Endodermal cell (in vitro differentiated cells): ENCODE results near the gene RAPGEF2. TPM values are rescaled to one million over a fixed set of nuclear protein-coding genes. Genes with fewer than 3 reads are reported as not detected.
A peak's percentile ranks its signal among the peaks of the same experiment; 100 is the strongest.

Source experiments
- DNase-seq: peaks from one replicate; pipeline ENCODE4 v3.0.0-alpha.2; 2017
- H3K27ac ChIP-seq: 2 replicates; pipeline ENCODE4 v1.5.1; 2013; ENCODE audit warnings: mild to moderate bottlenecking, low read depth, low read length, moderate library complexity
- H3K27me3 ChIP-seq: 2 replicates; pipeline ENCODE4 v1.6.1; 2013; ENCODE audit warnings: mild to moderate bottlenecking, low read length, moderate library complexity; ENCODE audit not compliant: insufficient read depth, control insufficient read depth, poor library complexity, severe bottlenecking
- H3K36me3 ChIP-seq: 2 replicates; pipeline ENCODE4 v1.7.0; 2013; ENCODE audit warnings: mild to moderate bottlenecking, low read length, moderate library complexity; ENCODE audit not compliant: control insufficient read depth, insufficient read depth
- H3K4me1 ChIP-seq: one replicate; pipeline ENCODE4 v1.7.0; 2013; ENCODE audit warnings: low read length; ENCODE audit not compliant: control insufficient read depth, insufficient read depth
- H3K4me3 ChIP-seq: 2 replicates; pipeline ENCODE4 v1.5.1; 2013; ENCODE audit warnings: mild to moderate bottlenecking, low read length, moderate library complexity
- H3K9ac ChIP-seq: 2 replicates; pipeline ENCODE4 v1.6.1; 2013; ENCODE audit warnings: mild to moderate bottlenecking, low read length, moderate library complexity; ENCODE audit not compliant: poor library complexity, severe bottlenecking; ENCODE audit errors: extremely low read depth
- H3K9me3 ChIP-seq: 2 replicates; pipeline ENCODE4 v1.6.1; 2013; ENCODE audit warnings: mild to moderate bottlenecking, low read length, moderate library complexity; ENCODE audit not compliant: control insufficient read depth
- H3K27ac Mint-ChIP-seq: 2 replicates; pipeline ENCODE4 v1.8.0; 2020; ENCODE audit warnings: mixed read lengths
- H3K27me3 Mint-ChIP-seq: 2 replicates; pipeline ENCODE4 v1.8.0; 2021; ENCODE audit warnings: mild to moderate bottlenecking, mixed read lengths; ENCODE audit not compliant: insufficient read depth
- H3K36me3 Mint-ChIP-seq: 2 replicates; pipeline ENCODE4 v1.8.0; 2020; ENCODE audit warnings: low read depth, mixed read lengths
- H3K4me1 Mint-ChIP-seq: 2 replicates; pipeline ENCODE4 v1.8.0; 2020; ENCODE audit warnings: mixed read lengths
- H3K4me3 Mint-ChIP-seq: 2 replicates; pipeline ENCODE4 v1.8.0; 2020; ENCODE audit warnings: mild to moderate bottlenecking, moderate library complexity, mixed read lengths
- H3K9me3 Mint-ChIP-seq: 2 replicates; pipeline ENCODE4 v1.8.0; 2020; ENCODE audit warnings: mild to moderate bottlenecking, mixed read lengths
- WGBS, 2 experiments: methylation state at CpG; one replicate each; pipeline versions ENCODE4 v1.1.5 to v1.1.7; 2013; ENCODE audit warnings: missing lambda C conversion rate in 2 of 2, mixed read lengths in 1 of 2; ENCODE audit not compliant: insufficient coverage in 1 of 2, insufficient read length in 1 of 2; 5-methylcytosine and 5-hydroxymethylcytosine counted together
- total RNA-seq, 2 donors: library from RNA; stranded (reverse); fragmentation: NEBNext Ultra II Directional in 1 of 2; extraction: Animal tissue kit (Norgen Biotek cat#: 25700) in 1 of 2; gene quantifications; 2 replicates in 1 of 2; 3 replicates in 1 of 2; pipeline ENCODE4 v1.2.1, GENCODE V29; 2021
- TF ChIP-seq, protein P1 (sequence below): fragments of 200-600 bp; sonication (generic); conservative IDR thresholded peaks from 2 replicates; pipeline ENCODE4 v1.5.0; 2021; ENCODE audit warnings: antibody characterized with exemption, mild to moderate bottlenecking

The RAPGEF2 gene
- total RNA-seq, 2 donors from 2014 or later: 63.4 to 78.2 TPM

DNA sequence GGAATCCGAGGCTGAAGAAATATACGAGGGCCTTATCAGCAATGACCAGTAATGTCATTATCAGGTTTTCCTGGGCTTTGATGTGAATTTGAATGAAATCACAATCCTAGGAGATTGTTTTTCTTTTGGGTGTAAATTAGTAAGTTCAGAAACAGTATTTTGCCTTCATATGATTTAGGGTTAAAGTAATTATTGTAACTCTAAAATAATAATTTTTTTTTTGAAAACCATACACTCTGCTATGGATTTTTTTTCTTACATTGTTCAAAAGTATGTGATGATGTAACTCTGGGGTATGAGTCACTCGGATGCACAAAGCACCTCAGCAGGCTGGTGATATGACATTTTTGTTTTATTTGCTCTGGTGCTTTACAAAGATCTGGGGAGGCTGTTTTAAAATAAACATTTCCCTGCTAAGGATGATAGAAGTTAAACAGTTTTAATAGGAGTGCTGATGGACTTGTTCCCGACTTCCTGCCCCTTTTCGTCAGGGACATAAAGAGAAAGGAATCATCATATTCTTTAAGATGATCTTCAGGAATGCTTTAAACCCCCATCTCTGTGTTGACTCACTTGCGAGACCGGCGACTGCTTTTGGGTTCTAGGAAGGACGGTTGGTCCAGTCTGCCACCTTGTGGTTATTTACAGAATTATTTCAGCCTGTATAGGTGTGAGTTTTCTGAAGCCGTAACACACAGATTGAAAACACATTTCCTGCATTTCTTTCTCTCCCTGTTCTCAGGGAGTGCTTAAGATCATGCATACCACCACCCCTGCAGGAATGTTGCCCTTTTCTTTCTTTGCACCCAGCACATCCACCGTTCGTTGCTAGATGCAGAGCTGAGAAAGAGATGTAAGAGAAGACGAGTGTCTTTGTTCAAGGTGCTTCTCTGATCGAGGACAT is 72.5 kb downstream of the RAPGEF2 start:
- H3K9ac ChIP-seq: no peak overlapping the region
- peak overlapping the region; percentile 52 for H3K4me3 ChIP-seq
- Mint-ChIP-seq H3K9me3 (no peaks in the 10 kb centered on the region), H3K27me3 (no peaks in the 10 kb centered on the region), H3K4me3 (no peak overlapping the region), H3K27ac (peak overlapping the region; percentile 52), H3K36me3 (no peaks in the 10 kb centered on the region), H3K4me1 (peaks cover 54% of the 10 kb centered on the region)
- no peaks in the 10 kb centered on the region for H3K9me3 ChIP-seq
- H3K36me3 ChIP-seq: no peaks in the 10 kb centered on the region
- WGBS, 2 experiments: 24 to 36% methylated on average over 9 to 14 of the region's 14 CpGs
- DNase-seq: peak; percentile 89
- no peaks in the 10 kb centered on the region for H3K27me3 ChIP-seq
- no peak overlapping the region for H3K27ac ChIP-seq
- H3K4me1 ChIP-seq: peaks cover 4% of the 10 kb centered on the region
- TF ChIP-seq, protein P1, sequence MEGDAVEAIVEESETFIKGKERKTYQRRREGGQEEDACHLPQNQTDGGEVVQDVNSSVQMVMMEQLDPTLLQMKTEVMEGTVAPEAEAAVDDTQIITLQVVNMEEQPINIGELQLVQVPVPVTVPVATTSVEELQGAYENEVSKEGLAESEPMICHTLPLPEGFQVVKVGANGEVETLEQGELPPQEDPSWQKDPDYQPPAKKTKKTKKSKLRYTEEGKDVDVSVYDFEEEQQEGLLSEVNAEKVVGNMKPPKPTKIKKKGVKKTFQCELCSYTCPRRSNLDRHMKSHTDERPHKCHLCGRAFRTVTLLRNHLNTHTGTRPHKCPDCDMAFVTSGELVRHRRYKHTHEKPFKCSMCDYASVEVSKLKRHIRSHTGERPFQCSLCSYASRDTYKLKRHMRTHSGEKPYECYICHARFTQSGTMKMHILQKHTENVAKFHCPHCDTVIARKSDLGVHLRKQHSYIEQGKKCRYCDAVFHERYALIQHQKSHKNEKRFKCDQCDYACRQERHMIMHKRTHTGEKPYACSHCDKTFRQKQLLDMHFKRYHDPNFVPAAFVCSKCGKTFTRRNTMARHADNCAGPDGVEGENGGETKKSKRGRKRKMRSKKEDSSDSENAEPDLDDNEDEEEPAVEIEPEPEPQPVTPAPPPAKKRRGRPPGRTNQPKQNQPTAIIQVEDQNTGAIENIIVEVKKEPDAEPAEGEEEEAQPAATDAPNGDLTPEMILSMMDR: peak; percentile 89

- Histone ChIP-seq H3K9ac (no peak overlapping the region), H3K27ac (no peak overlapping the region), H3K4me1 (peaks cover 4% of the 10 kb centered on the region), H3K4me3 (peak overlapping the region; percentile 52), H3K9me3 (no peaks in the 10 kb centered on the region), H3K36me3 (no peaks in the 10 kb centered on the region), H3K27me3 (no peaks in the 10 kb centered on the region)
- no peaks in the 10 kb centered on the region for H3K36me3 Mint-ChIP-seq
- 60 to 71% methylated on average over 1 to 4 of the region's 4 CpGs for WGBS, 2 experiments
- no peak overlapping the region for H3K4me3 Mint-ChIP-seq
- peak overlapping the region; percentile 52 for H3K27ac Mint-ChIP-seq
- TF ChIP-seq, protein P1: no peak
- peaks cover 54% of the 10 kb centered on the region for H3K4me1 Mint-ChIP-seq
- no peaks in the 10 kb centered on the region for H3K9me3 Mint-ChIP-seq
- no peak for DNase-seq
- no peaks in the 10 kb centered on the region for H3K27me3 Mint-ChIP-seq
Measured at GRCh38 chr4:159175989-159176375, 73.1 kb downstream of the RAPGEF2 start.

- TF ChIP-seq, protein P1: no peak
- peaks cover 4% of the 10 kb centered on the region for H3K4me1 ChIP-seq
- WGBS, 2 experiments: 99 to 100% methylated on average over 2 to 5 of the region's 5 CpGs
Measured at GRCh38 chr4:159177265-159178150, 74.6 kb downstream of the RAPGEF2 start.

More at GRCh38 chr4:159177265-159178150, 74.6 kb downstream of the RAPGEF2 start:
- H3K27me3 Mint-ChIP-seq: no peaks in the 10 kb centered on the region
- H3K27ac Mint-ChIP-seq: no peak overlapping the region
- Histone ChIP-seq H3K27me3 (no peaks in the 10 kb centered on the region), H3K9me3 (no peaks in the 10 kb centered on the region), H3K9ac (no peak overlapping the region), H3K27ac (no peak overlapping the region), H3K36me3 (no peaks in the 10 kb centered on the region), H3K4me3 (no peak overlapping the region)
- no peak for DNase-seq
- H3K4me3 Mint-ChIP-seq: no peak overlapping the region
- H3K36me3 Mint-ChIP-seq: no peaks in the 10 kb centered on the region
- no peaks in the 10 kb centered on the region for H3K9me3 Mint-ChIP-seq
- H3K4me1 Mint-ChIP-seq: peaks cover 46% of the 10 kb centered on the region
